GM23338 (cell line): ENCODE measurements around the gene KLK15.

Source experiments
- CREB1 ChIP-seq: fragments of 250-450 bp; sonication (Bioruptor Pico); IDR thresholded peaks from 2 replicates; pipeline ENCODE4 v1.5.0; 2020; ENCODE audit warnings: low read depth, mild to moderate bottlenecking, moderate library complexity
- EZH2 ChIP-seq: fragments of 200-600 bp; sonication (generic); IDR thresholded peaks from one replicate; pipeline ENCODE4 v1.8.0; 2017; ENCODE audit warnings: antibody characterized with exemption, mild to moderate bottlenecking, low read depth; ENCODE audit not compliant: unreplicated experiment
- EZH2phosphoT487 ChIP-seq: fragments of 200-600 bp; sonication (generic); IDR thresholded peaks from one replicate; pipeline ENCODE4 v1.8.1; 2018; ENCODE audit warnings: antibody characterized with exemption; ENCODE audit not compliant: unreplicated experiment
- JUNB ChIP-seq: IDR thresholded peaks from one replicate; pipeline ENCODE4 v1.6.1; 2016; ENCODE audit warnings: antibody characterized with exemption; ENCODE audit not compliant: unreplicated experiment
- NANOG ChIP-seq: IDR thresholded peaks from 2 replicates; pipeline ENCODE4 v1.6.1; 2016; ENCODE audit warnings: antibody characterized with exemption, borderline replicate concordance
- POLR2AphosphoS5 ChIP-seq: IDR thresholded peaks from 2 replicates; pipeline ENCODE4 v1.6.1; 2016; ENCODE audit warnings: antibody characterized with exemption, low read depth
- ZNF114 ChIP-seq: fragments of 250-450 bp; sonication (Bioruptor Pico); IDR thresholded peaks from 2 replicates; pipeline ENCODE4 v1.5.0; 2020; ENCODE audit warnings: mild to moderate bottlenecking, moderate library complexity
- ZNF331 ChIP-seq: fragments of 250-450 bp; sonication (Bioruptor Pico); IDR thresholded peaks from 2 replicates; pipeline ENCODE4 v1.5.0; 2020; ENCODE audit warnings: low read depth, mild to moderate bottlenecking, moderate library complexity
- TF ChIP-seq, protein P1 (sequence below), 2 experiments: fragments of 200-600 bp in 1 of 2; sonication (generic) in 1 of 2; conservative IDR thresholded peaks; 2 replicates each; pipeline versions ENCODE4 v1.5.1 to v1.6.1; 2016 to 2017; ENCODE audit warnings: antibody characterized with exemption in 2 of 2, low read depth in 2 of 2, mild to moderate bottlenecking in 2 of 2, moderate library complexity in 1 of 2
- TF ChIP-seq, protein P2 (sequence below): IDR thresholded peaks from one replicate; pipeline ENCODE4 v1.6.1; 2018; ENCODE audit warnings: antibody characterized with exemption; ENCODE audit not compliant: unreplicated experiment
- TF ChIP-seq, protein P3 (sequence below): IDR thresholded peaks from 2 replicates; pipeline ENCODE4 v1.6.1; 2016; ENCODE audit warnings: antibody characterized with exemption

DNA sequence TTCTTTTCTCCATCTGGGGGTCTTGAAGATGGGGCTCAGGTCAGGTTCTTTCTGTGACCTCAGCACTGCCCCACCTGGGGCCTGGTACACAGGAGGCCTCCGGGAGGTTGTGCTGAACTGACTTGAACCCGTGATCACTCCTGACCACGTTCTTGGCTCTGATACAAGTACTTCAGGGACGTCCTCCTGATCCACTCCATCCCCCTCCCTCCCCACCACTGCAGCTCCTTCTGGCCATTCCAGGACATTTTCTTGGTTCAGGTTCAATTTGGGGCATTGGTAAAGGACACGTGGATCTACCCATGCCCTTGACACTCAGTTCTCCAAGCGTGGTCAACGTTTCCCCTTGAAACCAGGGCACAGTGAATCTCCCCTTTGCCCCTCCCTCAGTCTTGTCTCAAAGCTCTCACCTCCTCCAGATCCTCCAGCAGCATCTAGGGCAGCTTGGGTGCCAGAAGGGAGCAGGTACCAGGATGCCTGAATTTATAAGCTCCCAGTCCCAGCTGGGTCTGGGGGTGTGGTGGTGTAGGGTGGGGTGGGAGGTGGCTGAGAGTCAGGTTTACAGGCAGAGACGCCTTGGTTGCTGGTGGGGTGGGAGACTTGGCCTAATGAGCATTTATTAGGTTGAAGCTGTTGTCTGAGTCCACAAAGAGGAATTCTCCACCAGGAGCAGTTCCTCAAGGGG lies at the start of gene KLK15:
- TF ChIP-seq, protein P1, sequence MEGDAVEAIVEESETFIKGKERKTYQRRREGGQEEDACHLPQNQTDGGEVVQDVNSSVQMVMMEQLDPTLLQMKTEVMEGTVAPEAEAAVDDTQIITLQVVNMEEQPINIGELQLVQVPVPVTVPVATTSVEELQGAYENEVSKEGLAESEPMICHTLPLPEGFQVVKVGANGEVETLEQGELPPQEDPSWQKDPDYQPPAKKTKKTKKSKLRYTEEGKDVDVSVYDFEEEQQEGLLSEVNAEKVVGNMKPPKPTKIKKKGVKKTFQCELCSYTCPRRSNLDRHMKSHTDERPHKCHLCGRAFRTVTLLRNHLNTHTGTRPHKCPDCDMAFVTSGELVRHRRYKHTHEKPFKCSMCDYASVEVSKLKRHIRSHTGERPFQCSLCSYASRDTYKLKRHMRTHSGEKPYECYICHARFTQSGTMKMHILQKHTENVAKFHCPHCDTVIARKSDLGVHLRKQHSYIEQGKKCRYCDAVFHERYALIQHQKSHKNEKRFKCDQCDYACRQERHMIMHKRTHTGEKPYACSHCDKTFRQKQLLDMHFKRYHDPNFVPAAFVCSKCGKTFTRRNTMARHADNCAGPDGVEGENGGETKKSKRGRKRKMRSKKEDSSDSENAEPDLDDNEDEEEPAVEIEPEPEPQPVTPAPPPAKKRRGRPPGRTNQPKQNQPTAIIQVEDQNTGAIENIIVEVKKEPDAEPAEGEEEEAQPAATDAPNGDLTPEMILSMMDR (conservative IDR thresholded peaks at IDR 0.05; ENCODE audit: low read depth in 2 of 2) = no peak
- TF ChIP-seq POLR2AphosphoS5 (no peak), EZH2 (no peak), ZNF114 (no peak), ZNF331 (CRISPR knock-in tag) (no peak), NANOG (no peak), JUNB (no peak), EZH2phosphoT487 (no peak), CREB1 (CRISPR knock-in tag) (no peak)
- TF ChIP-seq, protein P2, sequence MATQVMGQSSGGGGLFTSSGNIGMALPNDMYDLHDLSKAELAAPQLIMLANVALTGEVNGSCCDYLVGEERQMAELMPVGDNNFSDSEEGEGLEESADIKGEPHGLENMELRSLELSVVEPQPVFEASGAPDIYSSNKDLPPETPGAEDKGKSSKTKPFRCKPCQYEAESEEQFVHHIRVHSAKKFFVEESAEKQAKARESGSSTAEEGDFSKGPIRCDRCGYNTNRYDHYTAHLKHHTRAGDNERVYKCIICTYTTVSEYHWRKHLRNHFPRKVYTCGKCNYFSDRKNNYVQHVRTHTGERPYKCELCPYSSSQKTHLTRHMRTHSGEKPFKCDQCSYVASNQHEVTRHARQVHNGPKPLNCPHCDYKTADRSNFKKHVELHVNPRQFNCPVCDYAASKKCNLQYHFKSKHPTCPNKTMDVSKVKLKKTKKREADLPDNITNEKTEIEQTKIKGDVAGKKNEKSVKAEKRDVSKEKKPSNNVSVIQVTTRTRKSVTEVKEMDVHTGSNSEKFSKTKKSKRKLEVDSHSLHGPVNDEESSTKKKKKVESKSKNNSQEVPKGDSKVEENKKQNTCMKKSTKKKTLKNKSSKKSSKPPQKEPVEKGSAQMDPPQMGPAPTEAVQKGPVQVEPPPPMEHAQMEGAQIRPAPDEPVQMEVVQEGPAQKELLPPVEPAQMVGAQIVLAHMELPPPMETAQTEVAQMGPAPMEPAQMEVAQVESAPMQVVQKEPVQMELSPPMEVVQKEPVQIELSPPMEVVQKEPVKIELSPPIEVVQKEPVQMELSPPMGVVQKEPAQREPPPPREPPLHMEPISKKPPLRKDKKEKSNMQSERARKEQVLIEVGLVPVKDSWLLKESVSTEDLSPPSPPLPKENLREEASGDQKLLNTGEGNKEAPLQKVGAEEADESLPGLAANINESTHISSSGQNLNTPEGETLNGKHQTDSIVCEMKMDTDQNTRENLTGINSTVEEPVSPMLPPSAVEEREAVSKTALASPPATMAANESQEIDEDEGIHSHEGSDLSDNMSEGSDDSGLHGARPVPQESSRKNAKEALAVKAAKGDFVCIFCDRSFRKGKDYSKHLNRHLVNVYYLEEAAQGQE = no peak
- TF ChIP-seq, protein P3, sequence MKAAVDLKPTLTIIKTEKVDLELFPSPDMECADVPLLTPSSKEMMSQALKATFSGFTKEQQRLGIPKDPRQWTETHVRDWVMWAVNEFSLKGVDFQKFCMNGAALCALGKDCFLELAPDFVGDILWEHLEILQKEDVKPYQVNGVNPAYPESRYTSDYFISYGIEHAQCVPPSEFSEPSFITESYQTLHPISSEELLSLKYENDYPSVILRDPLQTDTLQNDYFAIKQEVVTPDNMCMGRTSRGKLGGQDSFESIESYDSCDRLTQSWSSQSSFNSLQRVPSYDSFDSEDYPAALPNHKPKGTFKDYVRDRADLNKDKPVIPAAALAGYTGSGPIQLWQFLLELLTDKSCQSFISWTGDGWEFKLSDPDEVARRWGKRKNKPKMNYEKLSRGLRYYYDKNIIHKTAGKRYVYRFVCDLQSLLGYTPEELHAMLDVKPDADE = no peak
